GM12873 (cell line): ENCODE results near the gene PDGFA.

Experiments
- CTCF ChIP-seq: IDR thresholded peaks from 2 replicates; pipeline ENCODE4 v1.5.1; 2012; ENCODE audit warnings: low read depth, mild to moderate bottlenecking, moderate library complexity, low read length, control low read depth; ENCODE audit not compliant: insufficient read depth; ENCODE audit errors: missing control alignments

The PDGFA gene

DNA sequence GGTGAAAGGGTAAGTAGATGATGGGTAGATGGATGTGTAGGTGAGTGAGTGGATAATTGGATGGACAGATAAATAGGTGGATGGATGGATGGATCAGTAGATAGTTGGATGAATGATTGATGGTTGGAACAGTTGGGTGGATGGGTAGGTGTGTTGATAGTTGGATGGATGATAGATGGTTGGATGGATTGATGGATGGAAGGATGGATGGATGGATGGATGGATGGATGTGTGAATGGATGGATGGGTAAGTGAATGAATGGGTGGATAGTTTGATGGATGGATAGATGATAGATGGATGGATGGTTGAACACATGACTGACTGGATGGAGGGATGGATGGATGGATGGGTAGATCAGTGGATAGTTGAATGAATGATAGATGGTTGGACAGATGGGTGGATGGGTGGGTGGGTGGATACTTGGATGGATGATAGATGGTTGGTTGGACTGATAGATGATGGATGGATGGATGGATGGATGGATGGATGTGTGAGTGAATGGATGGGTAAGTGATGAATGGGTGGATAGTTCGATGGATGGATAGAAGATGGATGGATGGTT lies 37.0 kb downstream of the PDGFA start:
- TF ChIP-seq CTCF: no peak

DNA sequence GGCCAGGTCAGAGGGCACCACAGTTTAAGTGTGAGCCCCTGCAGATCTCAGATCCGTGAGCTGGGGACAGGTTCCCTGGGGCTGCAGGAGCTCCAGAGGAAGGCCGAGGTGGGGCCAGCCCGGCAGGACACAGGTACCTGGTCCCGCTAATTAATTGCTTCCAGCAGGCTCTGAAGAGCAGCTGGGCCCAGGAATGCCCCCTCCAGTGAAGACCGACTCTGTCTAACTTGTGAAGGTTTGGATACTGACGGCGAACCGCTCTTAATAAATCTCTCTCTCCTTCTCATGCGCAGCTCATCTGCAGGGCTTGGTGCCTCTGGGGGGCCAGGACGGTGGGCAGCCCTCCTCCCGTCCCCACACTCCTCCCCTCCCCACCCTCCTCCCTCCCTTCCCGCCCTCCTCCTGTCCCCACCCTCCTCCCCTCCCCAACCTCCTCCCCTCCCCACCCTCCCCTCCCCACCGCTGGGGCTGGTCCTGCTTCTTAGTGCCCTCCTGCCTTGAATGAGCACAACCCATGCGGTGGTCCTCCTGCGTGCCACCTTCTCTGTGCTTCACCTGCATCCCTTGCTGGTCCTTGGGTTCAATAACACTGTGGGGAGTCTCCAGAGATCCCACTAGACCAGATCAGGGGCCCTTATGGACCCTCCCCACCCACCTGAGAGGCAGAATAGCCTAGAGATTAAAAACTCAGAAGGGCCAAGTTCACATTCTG lies 38.3 kb downstream of the PDGFA start:
- TF ChIP-seq CTCF: no peak

GRCh38 chr7:480531-481218 lies 39.0 kb downstream of the PDGFA start:
- TF ChIP-seq CTCF: no peak

DNA sequence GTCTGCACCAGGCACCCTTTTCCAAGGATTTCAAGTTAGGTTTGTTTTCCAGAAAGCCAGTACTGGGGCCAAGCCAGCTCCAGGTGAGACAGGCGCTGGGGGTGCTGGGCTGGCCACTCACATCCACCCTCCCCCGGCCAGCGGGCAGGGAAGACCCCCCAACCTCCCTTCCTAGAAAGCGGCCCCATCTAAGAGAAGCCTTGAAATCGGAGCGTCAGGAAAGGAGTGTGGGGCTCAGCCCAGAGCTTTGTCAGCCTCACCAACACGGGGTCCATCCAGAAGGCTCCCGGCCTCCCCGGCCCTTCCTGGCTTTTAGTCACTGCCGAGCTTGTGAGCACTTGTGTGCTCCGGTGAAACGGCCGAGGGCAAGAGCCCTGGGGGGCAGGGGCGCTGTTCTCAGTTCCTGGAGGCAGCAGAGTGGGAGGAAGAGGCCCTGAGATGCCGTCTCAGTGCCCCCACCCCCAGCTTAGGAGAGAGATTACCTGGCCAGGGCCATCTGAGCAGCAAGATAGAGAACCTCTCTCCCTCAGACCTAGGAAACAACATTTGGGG lies 39.6 kb downstream of the PDGFA start:
- no peak for TF ChIP-seq CTCF

- TF ChIP-seq CTCF: no peak
Observed at GRCh38 chr7:479115-479947, 40.3 kb downstream of the PDGFA start.

DNA sequence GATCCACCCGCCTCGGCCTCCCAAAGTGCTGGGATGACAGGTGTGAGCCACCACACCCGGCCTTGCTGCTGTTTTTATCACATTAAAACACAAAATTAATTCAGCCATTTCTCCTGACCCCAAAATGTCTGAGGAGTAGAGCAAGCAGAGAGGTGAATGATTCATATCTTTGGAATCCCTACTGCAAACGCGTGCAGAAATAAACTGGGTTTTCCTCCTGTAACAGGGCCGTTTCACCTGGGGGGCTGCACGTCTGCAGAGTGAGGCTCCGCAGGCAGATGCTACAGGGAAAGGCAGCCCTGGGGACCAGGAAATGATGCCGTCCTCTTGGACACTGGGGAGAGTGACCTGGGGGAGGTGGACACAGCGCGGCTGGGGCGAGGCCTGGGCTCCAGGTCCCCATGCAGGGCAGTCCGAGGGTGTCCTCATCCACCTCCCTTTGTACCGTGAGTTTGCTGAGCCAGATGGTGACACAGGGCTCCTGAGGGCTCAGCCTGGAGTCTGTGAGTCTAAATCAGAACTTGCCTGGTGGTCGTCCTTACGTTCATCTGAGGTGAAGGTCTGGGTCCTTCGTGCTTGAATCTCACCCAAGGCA lies 41.9 kb downstream of the PDGFA start:
- no peak for TF ChIP-seq CTCF
